GM23338 (cell line): ENCODE results near the gene FRAS1. TPM values are rescaled to one million over a fixed set of nuclear protein-coding genes. Genes with fewer than 3 reads are reported as not detected.

Experiments used
- CREB1 ChIP-seq: fragments of 250-450 bp; sonication (Bioruptor Pico); IDR thresholded peaks from 2 replicates; pipeline ENCODE4 v1.5.0; 2020; ENCODE audit warnings: low read depth, mild to moderate bottlenecking, moderate library complexity
- EZH2phosphoT487 ChIP-seq: fragments of 200-600 bp; sonication (generic); IDR thresholded peaks from one replicate; pipeline ENCODE4 v1.8.1; 2018; ENCODE audit warnings: antibody characterized with exemption; ENCODE audit not compliant: unreplicated experiment
- JUNB ChIP-seq: IDR thresholded peaks from one replicate; pipeline ENCODE4 v1.6.1; 2016; ENCODE audit warnings: antibody characterized with exemption; ENCODE audit not compliant: unreplicated experiment
- NANOG ChIP-seq: IDR thresholded peaks from 2 replicates; pipeline ENCODE4 v1.6.1; 2016; ENCODE audit warnings: antibody characterized with exemption, borderline replicate concordance
- POLR2AphosphoS5 ChIP-seq: IDR thresholded peaks from 2 replicates; pipeline ENCODE4 v1.6.1; 2016; ENCODE audit warnings: antibody characterized with exemption, low read depth
- STAT1 ChIP-seq: IDR thresholded peaks from one replicate; pipeline ENCODE4 v1.6.1; 2016; ENCODE audit warnings: antibody characterized with exemption; ENCODE audit not compliant: unreplicated experiment
- polyA plus RNA-seq: library from polyadenylated mRNA; unstranded; fragments of >200 nt; fragmentation: Nextera tagmentation; extraction: Ambion mirVana; gene quantifications from 2 replicates; pipeline ENCODE4 v1.2.1, GENCODE V29; 2016
- total RNA-seq: library from RNA; depleted of rRNA; stranded (reverse); fragments of >200 nt; shearing (Covaris generic); gene quantifications from 2 replicates; pipeline ENCODE4 v1.2.3, GENCODE V29; 2014
- TF ChIP-seq, protein P1 (sequence below): fragments of 250-450 bp; sonication (Bioruptor Pico); IDR thresholded peaks from 2 replicates; pipeline ENCODE4 v1.5.0; 2020; ENCODE audit warnings: mild to moderate bottlenecking, moderate library complexity
- TF ChIP-seq, protein P2 (sequence below): IDR thresholded peaks from one replicate; pipeline ENCODE4 v1.6.1; 2018; ENCODE audit warnings: antibody characterized with exemption; ENCODE audit not compliant: unreplicated experiment

Gene FRAS1
- total and polyA plus RNA-seq, 2 experiments from 2014 or later, result 12.4 to 108 TPM

- TF ChIP-seq, protein P1, sequence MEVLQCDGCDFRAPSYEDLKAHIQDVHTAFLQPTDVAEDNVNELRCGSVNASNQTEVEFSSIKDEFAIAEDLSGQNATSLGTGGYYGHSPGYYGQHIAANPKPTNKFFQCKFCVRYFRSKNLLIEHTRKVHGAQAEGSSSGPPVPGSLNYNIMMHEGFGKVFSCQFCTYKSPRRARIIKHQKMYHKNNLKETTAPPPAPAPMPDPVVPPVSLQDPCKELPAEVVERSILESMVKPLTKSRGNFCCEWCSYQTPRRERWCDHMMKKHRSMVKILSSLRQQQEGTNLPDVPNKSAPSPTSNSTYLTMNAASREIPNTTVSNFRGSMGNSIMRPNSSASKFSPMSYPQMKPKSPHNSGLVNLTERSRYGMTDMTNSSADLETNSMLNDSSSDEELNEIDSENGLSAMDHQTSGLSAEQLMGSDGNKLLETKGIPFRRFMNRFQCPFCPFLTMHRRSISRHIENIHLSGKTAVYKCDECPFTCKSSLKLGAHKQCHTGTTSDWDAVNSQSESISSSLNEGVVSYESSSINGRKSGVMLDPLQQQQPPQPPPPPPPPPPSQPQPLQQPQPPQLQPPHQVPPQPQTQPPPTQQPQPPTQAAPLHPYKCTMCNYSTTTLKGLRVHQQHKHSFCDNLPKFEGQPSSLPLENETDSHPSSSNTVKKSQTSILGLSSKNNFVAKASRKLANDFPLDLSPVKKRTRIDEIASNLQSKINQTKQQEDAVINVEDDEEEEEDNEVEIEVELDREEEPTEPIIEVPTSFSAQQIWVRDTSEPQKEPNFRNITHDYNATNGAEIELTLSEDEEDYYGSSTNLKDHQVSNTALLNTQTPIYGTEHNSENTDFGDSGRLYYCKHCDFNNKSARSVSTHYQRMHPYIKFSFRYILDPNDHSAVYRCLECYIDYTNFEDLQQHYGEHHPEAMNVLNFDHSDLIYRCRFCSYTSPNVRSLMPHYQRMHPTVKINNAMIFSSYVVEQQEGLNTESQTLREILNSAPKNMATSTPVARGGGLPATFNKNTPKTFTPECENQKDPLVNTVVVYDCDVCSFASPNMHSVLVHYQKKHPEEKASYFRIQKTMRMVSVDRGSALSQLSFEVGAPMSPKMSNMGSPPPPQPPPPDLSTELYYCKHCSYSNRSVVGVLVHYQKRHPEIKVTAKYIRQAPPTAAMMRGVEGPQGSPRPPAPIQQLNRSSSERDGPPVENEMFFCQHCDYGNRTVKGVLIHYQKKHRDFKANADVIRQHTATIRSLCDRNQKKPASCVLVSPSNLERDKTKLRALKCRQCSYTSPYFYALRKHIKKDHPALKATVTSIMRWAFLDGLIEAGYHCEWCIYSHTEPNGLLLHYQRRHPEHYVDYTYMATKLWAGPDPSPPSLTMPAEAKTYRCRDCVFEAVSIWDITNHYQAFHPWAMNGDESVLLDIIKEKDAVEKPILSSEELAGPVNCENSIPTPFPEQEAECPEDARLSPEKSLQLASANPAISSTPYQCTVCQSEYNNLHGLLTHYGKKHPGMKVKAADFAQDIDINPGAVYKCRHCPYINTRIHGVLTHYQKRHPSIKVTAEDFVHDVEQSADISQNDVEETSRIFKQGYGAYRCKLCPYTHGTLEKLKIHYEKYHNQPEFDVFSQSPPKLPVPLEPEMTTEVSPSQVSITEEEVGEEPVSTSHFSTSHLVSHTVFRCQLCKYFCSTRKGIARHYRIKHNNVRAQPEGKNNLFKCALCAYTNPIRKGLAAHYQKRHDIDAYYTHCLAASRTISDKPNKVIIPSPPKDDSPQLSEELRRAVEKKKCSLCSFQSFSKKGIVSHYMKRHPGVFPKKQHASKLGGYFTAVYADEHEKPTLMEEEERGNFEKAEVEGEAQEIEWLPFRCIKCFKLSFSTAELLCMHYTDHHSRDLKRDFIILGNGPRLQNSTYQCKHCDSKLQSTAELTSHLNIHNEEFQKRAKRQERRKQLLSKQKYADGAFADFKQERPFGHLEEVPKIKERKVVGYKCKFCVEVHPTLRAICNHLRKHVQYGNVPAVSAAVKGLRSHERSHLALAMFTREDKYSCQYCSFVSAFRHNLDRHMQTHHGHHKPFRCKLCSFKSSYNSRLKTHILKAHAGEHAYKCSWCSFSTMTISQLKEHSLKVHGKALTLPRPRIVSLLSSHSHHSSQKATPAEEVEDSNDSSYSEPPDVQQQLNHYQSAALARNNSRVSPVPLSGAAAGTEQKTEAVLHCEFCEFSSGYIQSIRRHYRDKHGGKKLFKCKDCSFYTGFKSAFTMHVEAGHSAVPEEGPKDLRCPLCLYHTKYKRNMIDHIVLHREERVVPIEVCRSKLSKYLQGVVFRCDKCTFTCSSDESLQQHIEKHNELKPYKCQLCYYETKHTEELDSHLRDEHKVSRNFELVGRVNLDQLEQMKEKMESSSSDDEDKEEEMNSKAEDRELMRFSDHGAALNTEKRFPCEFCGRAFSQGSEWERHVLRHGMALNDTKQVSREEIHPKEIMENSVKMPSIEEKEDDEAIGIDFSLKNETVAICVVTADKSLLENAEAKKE, result no peak
- TF ChIP-seq CREB1 (CRISPR knock-in tag) (no peak), POLR2AphosphoS5 (no peak), EZH2phosphoT487 (no peak), JUNB (no peak), STAT1 (no peak), NANOG (no peak)
- TF ChIP-seq, protein P2, sequence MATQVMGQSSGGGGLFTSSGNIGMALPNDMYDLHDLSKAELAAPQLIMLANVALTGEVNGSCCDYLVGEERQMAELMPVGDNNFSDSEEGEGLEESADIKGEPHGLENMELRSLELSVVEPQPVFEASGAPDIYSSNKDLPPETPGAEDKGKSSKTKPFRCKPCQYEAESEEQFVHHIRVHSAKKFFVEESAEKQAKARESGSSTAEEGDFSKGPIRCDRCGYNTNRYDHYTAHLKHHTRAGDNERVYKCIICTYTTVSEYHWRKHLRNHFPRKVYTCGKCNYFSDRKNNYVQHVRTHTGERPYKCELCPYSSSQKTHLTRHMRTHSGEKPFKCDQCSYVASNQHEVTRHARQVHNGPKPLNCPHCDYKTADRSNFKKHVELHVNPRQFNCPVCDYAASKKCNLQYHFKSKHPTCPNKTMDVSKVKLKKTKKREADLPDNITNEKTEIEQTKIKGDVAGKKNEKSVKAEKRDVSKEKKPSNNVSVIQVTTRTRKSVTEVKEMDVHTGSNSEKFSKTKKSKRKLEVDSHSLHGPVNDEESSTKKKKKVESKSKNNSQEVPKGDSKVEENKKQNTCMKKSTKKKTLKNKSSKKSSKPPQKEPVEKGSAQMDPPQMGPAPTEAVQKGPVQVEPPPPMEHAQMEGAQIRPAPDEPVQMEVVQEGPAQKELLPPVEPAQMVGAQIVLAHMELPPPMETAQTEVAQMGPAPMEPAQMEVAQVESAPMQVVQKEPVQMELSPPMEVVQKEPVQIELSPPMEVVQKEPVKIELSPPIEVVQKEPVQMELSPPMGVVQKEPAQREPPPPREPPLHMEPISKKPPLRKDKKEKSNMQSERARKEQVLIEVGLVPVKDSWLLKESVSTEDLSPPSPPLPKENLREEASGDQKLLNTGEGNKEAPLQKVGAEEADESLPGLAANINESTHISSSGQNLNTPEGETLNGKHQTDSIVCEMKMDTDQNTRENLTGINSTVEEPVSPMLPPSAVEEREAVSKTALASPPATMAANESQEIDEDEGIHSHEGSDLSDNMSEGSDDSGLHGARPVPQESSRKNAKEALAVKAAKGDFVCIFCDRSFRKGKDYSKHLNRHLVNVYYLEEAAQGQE, result no peak
Measured at GRCh38 chr4:78205591-78205990, 148.5 kb downstream of the FRAS1 start (continued).
